IPS-11a (cell line): ENCODE data around the gene SFXN3.

Source experiments
- H3K4me3 ChIP-seq: one replicate; pipeline ENCODE4 v1.5.1; 2013; ENCODE audit warnings: low read depth, low read length, control low read depth

The SFXN3 gene, protein sequence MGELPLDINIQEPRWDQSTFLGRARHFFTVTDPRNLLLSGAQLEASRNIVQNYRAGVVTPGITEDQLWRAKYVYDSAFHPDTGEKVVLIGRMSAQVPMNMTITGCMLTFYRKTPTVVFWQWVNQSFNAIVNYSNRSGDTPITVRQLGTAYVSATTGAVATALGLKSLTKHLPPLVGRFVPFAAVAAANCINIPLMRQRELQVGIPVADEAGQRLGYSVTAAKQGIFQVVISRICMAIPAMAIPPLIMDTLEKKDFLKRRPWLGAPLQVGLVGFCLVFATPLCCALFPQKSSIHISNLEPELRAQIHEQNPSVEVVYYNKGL

DNA sequence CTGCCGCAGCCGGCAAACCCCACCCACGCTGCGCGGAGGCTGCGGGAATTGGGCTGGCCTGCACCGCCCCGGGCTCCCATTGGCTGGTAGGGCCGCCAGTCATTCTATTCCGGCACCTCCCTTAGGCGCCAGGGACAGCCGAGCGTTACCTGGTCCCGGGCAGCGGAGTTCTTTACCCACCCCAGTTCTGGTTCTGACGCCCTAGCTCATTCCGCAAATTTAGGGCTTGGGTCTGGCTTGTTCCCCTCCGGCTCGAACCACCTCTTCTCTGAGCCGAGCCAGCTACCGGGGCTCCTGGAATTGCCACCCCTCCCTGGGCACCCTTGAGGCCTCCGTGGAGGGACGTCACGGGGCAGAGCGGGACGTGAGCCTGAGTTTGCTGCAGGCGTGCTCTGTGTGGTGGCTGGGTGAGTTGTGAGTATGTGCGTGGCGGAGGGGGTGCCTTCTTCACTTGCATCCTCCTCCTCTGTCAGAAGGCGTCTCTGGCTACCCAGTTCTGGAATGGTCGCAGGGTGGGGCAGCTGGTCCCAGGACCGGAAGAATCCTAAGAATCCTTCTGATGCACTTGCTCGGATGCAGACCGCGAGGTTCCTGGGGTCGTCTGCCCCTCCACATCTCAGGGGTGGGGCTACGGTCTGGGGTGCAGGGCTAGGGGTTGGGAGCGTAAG lies at the start of gene SFXN3, which contains the start of gene PDZD7:
Gene SFXN3 (plus strand): TSS at position 107 of the 668 bp plus-strand sequence. CDS start 3,461 bp downstream, outside the sequence.
Gene PDZD7 (minus strand): TSS at position 2 of the 668 bp plus-strand sequence. CDS start 910 bp downstream, outside the sequence.
- H3K4me3 ChIP-seq: peak within 1 kb of the TSS; percentile 15

DNA sequence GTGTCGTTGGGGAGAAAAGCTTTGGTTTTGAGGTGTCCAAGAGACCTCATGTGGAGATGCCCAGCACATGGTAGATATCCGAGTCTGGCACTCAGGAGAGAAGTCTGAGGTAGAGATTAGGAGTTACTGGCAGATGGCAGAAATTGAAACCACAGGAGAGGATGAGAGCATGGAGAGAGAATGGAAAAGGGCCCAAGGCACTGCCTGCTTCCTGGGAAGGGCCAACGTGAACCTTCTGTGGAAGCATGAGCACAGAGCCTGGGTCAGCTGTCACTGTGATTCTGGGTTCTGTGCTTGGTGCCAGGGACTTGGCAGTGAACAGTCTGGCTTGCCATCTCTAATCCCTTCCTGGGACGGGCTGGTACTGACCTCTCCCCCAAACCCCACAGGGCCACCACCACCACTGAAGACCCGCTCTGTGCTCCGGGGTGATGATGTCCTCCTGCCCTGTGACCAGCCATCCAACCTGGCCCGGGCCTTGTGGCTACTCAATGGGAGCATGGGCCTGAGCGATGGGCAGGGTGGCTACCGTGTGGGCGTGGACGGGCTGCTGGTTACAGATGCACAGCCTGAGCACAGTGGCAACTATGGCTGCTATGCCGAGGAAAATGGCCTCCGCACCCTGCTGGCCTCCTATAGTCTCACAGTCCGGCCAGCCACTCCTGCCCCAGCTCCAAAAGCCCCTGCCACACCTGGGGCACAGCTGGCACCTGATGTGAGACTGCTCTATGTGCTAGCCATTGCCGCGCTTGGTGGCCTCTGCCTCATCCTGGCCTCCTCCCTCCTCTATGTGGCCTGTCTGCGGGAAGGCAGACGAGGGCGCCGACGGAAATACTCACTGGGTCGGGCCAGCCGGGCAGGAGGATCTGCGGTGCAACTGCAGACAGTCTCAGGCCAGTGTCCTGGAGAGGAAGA lies 47.9 kb upstream of the SFXN3 start:
- no peak overlapping the region for H3K4me3 ChIP-seq

DNA sequence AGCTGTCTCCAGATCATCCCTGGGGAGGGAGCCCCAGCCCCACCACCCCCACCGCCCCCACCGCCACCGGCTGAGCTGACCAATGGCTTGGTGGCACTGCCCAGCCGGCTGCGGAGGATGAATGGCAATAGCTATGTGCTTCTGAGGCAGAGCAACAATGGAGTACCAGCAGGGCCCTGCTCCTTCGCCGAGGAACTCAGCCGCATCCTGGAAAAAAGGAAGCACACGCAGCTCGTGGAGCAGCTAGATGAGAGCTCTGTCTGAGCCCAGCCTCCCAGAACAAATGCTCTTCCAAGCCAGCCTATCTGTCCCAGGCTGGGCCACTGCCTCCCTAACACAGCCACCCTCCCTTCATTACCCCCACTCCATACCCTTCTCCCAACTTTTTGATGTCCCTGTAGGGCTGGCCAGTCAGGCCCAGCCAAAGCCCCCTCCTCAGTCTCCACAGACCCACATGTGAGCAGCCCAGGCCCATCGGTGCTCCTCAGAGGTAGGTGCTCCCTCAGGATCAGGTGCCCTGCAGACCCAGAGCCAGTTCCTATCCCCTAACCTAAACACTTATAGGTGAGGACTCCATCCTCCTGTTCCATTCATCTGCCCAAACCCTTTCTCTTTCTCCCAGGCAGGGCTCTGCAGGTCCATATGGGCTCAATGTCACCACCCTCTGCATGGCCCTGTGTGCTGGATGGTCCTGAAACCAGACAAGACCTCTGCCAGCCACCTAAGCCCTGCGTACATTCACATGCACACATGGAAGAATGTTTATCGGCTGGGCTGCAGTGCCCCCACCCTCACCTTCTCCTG lies 47.0 kb upstream of the SFXN3 start:
- H3K4me3 ChIP-seq: no peak overlapping the region

DNA sequence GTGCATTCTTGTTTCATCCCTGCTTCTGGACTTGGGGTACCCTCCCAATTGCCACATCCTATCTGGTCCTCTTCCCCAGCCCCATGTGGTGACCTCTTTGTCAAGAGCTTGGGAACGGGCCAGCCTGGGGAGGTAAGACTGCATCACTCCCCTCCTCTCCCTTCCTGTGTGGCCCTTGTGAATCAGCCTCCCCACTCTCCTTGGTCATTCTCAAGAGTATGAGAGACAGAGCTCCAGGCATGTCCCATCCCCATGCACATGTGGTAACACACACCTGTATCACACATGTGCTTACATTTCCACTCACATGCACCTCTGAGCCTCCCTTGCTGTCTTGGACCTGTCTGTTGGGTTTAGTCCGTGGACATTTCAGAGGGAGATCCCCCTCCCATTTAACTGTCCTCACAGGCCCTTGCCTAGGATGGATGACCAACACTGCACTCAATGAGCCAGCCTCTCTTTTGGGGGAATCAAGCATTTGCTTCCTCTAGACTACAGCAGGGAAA lies 46.3 kb upstream of the SFXN3 start:
- no peak overlapping the region for H3K4me3 ChIP-seq

DNA sequence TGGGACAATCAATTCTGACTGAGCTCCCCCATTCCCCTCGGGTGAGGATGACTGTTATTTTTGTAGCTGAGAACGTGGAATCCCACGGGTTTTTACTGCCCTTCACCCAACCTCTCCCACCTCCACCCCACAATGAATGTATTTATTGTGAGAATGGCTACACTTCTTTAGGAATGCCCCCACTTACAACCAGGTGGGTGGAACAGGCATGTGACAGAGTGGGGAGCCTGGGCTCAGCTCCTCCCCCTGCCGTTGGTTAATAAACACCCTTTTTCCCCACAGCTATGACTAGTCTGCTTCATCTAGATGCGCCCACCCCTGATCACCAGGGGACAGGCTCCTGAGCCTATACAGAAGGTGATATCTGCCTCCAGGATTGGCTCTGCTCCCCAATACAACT lies 45.7 kb upstream of the SFXN3 start:
- no peak overlapping the region for H3K4me3 ChIP-seq

DNA sequence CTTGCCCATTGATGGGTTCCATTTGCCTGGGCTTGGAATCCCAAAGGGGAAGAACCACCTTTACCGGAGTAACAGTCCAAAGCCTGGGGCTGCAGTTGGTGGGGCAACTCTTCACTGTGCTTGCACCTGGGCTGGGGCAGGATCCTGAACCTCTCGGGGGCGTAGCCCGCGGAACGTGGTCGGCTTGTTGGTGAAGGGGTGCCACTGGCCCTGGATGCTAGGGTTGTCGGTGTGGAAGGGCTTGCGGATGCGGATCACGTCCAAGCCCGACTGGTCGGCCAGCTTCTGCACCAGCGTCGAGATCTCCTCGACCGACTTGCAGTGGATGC lies 44.4 kb upstream of the SFXN3 start:
- H3K4me3 ChIP-seq: peak overlapping the region; percentile 98

DNA sequence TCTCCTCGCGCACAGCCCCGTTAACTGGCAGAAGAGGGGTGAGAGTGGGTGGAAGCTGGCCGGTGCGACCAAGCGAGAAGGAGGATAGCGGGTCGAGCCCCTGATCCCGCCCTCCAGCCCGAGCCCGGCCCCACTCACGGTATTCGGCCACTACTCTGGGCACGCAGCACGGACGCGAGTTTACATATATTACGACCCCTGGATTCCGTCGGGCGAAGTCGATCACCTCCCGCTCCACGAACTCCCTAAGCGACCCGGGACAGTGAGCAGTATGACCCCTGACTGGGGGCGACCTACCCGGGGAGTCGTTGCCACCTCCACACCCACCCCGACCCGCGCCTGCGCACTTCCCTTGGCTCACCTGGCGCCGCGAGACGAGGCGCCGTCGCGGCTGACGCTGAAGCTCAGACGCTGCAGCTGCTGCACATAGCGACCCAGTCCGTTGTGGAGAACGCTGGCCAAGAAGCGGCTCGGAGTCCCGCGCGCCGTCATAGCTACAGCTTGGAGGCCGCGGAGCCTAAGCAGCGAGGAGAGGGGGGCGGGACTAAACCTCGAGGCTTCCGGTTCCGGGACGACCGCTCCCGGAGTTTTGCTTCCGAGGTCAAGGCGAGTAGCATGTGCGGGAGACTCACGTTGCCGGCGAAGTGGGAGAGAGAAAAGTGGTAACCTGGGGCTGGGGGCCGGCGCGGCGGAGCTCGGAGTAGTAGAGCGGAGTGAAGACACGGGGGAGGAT lies 43.9 kb upstream of the SFXN3 start, which contains the start of the genes MRPL43 and TWNK:
Gene MRPL43 (minus strand): TSS at position 546 of the 733 bp plus-strand sequence. CDS start 54 bp downstream, at position 492.
Gene TWNK (plus strand): TSS at position 592 of the 733 bp plus-strand sequence. CDS start 668 bp downstream, outside the sequence.
- peak within 1 kb of the TSS; percentile 98 for H3K4me3 ChIP-seq

DNA sequence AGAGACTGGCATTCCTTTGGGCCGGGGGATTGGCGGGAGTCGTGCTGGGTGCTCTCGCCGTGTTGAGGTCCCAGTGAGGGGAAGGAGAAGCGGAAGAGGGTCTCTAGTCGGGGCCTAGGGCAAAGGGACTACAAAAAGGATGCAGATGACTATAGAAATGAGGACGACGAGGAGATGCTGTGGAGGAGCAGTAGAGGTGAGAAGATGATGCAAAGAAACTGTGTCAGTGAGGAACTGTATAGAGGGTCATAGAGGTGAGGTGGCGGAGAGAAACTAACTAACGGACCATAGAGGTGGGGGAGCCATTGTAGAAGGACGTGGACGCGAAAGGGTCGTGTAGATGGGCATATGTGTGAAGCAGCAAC lies 43.4 kb upstream of the SFXN3 start:
- peak overlapping the region; percentile 98 for H3K4me3 ChIP-seq

DNA sequence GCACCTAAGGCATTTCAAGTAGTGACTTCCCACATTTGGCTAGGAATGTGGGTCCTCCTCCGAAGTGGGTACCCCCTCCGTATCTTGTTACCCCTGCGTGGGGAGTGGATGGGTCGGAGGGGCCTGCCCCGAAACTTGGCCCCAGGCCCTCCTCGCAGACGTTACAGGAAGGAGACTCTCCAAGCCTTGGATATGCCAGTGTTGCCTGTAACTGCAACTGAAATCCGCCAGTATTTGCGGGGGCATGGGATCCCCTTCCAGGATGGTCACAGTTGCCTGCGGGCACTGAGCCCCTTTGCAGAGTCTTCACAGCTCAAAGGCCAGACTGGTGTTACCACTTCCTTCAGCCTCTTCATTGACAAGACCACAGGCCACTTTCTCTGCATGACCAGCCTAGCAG lies 42.9 kb upstream of the SFXN3 start:
- H3K4me3 ChIP-seq: peak overlapping the region; percentile 98

DNA sequence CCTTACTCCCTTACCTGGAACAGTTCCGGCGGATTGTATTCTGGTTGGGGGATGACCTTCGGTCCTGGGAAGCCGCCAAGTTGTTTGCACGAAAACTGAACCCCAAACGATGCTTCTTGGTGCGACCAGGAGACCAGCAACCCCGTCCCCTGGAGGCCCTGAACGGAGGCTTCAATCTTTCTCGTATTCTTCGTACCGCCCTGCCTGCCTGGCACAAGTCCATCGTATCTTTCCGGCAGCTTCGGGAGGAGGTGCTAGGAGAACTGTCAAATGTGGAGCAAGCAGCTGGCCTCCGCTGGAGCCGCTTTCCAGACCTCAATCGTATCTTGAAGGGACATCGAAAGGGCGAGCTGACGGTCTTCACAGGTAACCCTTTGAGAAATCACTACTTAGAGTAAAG lies 41.9 kb upstream of the SFXN3 start:
- no peak overlapping the region for H3K4me3 ChIP-seq

DNA sequence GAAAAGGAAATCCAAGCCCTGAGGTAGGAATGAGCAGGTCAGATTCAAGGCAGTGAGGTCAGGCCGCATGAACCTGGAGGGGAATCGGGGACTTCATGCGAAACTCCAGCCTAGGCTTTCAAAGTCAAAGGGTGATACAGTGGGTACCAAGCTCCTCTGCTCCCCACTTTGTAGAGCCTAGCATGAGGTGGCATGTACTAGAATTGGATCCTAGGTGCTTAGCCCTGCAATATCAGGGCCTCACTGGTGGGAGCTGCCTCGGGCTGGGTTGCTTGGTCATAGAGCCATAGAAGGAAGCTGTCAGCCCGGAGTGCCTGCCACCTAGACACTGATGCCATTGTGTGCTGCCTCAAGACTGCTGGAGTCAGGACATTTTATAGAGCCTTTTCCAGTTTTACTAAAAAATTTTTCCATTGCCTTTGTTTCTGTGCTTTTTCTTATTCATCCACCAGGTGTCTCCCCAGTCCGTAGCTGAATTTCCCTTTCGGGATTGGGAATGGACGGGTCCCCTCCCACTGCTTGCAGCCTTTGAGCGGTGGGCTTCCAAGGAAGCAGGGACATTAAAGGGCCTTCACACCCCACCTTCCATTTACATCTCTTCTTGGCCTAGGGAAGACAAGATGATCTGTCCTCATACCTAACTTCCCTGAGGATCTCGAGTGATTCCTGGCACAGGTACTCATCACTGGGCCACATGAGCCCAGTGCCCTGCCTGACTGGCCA lies 36.9 kb upstream of the SFXN3 start:
- H3K4me3 ChIP-seq: no peak overlapping the region

DNA sequence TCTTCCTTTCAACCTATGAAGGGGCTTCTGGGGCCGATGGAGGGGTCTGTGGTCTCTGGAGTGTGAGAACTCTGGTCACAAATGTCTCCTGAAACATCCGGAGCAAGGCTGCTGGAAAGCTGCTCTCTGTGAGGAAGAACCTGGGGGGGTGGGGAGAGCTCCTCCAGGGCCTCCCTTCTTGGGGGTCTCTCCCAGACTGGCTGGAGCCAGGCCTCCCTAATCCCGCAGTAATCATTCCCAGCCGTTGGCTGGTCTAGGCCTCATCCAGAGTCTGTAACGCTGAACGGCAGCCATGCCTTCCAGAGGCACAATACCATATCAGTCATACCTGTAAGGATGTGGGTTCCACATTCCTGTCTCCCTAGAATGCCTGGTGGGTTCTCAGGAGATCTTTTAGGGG lies 35.9 kb upstream of the SFXN3 start:
- no peak overlapping the region for H3K4me3 ChIP-seq

DNA sequence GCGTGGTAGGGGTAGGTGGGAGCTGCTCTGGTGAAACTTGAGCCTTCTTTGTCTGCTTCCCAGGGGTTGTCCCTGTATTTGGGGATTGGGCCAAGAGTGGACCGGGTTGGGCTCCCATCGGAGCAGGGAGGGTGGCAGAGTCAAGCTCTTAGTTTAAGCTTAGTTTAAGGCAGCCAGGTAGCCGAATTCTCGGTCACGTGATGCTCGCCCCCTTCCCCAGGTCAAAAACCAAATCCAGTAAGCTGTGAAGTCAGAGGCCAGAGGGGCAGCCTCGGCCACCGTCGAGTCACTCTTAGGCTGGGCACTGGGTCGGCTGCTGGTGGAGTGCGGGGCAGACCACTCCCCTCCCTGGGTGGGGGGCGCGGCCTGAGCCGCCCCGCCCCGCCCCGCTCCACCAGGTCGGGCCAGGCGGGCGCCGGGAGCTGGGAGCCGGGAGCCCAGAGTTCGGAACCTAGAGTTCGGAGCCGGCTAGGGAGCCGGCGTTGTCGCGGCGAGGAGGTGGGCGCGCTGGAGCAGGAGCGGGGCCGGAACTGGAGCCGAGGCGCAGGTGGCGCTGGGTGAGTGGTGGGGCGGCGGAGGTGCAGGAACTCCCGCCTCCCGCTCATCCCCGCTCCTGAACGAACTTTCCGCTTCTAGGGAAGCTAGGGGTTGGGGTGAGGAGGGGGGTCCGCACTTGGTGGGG lies 34.2 kb upstream of the SFXN3 start:
- peak overlapping the region; percentile 74 for H3K4me3 ChIP-seq

DNA sequence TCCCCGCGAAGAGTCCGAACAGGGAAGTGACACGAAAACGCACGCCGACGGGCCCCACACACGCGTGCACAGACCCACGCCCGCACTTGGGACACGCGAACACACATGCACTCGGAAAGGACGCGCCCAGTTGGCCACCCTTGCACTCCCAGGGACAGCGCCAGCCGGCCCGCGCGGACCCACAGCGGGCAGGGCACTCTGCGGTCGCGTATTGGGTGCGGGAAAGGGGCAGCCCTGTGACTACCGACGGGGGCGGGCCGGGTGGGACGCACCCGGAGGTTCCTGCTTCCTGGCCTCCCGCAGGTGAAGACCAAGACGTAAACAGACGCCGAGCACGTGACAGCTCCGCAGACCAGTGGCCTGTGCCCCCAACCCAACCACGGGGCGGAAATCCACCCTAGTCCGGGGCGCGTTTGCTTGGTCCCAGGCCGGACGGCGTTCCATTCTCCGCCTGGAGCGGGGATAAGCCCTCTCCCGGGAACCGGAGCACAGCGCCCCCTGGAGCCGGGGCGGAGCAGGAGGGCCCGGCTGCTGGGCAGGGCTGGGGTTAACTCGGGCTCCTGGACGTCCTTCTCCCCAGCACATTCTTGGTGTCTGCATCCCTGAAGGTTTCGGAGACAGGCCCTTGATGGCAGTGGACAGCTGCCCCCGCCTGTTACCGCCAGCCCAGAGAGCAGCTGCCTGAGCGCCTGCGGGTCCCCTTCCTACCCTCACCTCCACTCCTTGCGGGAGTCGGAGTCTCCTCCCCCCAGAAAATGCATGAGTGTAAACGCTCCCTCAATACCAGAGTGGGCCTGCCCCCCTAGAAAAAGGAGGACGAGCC lies 33.5 kb upstream of the SFXN3 start:
- H3K4me3 ChIP-seq: peak overlapping the region; percentile 74

DNA sequence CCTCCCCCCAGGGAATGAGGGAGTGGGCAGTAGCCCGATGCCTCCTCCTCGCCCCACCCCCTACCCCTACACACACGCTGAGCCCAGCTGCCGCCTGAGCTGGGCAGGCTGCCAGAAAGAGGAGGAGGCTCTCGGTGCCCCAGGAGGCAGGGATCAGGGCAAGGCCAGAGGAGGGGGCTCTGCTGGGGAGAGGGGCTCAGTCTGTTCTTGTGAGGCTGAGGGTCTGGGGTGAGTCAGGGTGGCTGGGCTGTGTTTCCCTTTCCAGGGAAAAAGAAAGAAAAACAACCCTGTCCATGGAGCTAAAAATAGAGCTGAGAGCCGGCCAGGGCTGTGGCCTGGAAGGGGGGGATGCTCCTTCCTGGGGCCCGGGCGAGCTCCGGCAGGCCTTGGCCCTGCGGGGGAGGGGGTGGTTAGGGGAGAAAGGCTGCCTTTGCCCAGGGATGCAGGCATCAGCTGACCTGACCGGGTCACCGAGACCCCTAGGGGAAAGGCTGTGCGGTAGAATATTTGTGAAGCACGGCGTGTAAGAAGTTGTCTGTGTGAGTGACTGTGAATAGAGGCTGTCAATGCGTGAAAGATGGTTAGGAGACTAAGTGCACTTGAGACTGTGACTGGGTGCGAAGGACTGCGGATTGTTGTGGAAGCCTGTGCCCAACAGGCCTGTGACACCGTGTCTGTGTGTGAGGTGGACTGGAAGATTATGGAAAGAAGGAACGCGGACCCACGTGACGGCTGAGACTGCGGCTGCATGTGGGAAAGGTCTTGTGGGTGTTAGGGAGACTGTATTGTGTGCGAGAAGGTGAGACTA lies 32.6 kb upstream of the SFXN3 start:
- peak overlapping the region; percentile 74 for H3K4me3 ChIP-seq

DNA sequence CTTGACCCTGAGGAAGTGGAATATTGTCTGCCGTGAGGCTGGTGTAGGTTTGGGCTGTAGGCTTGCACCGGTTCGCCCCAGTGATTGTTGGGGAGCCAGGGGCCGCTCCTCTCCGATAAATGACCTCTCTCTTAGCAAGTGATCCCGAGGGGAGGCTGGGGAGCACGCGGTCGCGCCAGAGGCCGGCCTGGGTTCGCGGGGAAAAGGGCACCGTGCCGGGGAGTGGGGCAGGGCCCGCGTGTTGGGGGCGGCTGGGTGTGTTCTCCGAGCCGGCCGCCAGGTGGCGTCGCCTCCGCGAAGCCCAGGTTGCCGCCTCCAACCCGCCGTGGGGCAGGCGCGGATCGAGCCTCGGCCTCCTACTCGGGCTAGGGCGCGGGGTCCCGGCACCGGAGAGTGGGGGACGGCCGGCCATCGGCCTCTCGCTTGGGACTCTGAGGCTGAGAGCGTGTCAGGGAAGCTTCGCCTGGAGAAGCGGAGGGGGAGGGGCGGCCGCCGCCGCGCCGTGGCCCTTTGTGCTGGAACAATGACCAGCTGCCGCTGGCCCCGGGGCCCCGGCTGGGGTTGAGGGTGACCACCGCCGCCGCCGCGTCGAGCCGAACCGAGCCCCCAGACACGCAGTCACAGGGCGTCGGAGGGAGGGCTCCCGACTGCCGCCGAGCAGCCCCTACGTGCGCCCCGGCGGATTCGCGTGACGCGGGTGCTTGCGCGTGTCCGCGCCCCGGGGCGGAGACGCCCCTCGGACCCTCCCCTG lies 31.9 kb upstream of the SFXN3 start:
- H3K4me3 ChIP-seq: peak overlapping the region; percentile 74
